HG03060 (cell line): ENCODE results near the gene DBN1.
A peak's percentile ranks its signal among the peaks of the same experiment; 100 is the strongest.

Source experiments
- ATAC-seq: cut with Tn5 transposase; IDR thresholded peaks from one replicate; pipeline ENCODE4 v1.9.1; 2021; ENCODE audit warnings: low read depth, moderate number of reproducible peaks; ENCODE audit not compliant: unreplicated experiment

The DBN1 gene

GRCh38 chr5:177505075-177505474 is 31.6 kb upstream of the DBN1 start:
- no peak for ATAC-seq

GRCh38 chr5:177504086-177505056 is 30.9 kb upstream of the DBN1 start:
- ATAC-seq = no peak

GRCh38 chr5:177503351-177504085 is 30.1 kb upstream of the DBN1 start:
- no peak for ATAC-seq

GRCh38 chr5:177502886-177503285 is 29.5 kb upstream of the DBN1 start:
- no peak for ATAC-seq

- no peak for ATAC-seq
These were observed 28.6 kb upstream of the DBN1 start for GRCh38 chr5:177501874-177502678.

- no peak for ATAC-seq
These were observed 27.5 kb upstream of the DBN1 start for GRCh38 chr5:177500685-177501522.

- ATAC-seq = no peak
These were observed 26.4 kb upstream of the DBN1 start for GRCh38 chr5:177499842-177500241.

- no peak for ATAC-seq
These were observed 24.8 kb upstream of the DBN1 start for GRCh38 chr5:177498013-177498787.

- ATAC-seq = peak; percentile 51
These were observed 24.0 kb upstream of the DBN1 start, which contains the start of gene PDLIM7 for GRCh38 chr5:177497292-177498012. Gene PDLIM7 (minus strand): TSS chr5:177497604. CDS start chr5:177496512, 1,092 bp downstream.

GRCh38 chr5:177496727-177497291 is 23.4 kb upstream of the DBN1 start:
- ATAC-seq = no peak

- no peak for ATAC-seq
These were observed 22.8 kb upstream of the DBN1 start for GRCh38 chr5:177496070-177496726.

GRCh38 chr5:177495243-177496060 is 22.0 kb upstream of the DBN1 start:
- ATAC-seq = no peak

GRCh38 chr5:177494346-177495195 is 21.1 kb upstream of the DBN1 start:
- no peak for ATAC-seq

GRCh38 chr5:177493795-177494345 is 20.4 kb upstream of the DBN1 start:
- no peak for ATAC-seq

GRCh38 chr5:177492841-177493240 is 19.4 kb upstream of the DBN1 start:
- no peak for ATAC-seq
